Right lobe of liver (tissue), 4 donors: Measurements from ENCODE around the gene ATP11B.

Source experiments
- POLR2A ChIP-seq: fragments of 450-650 bp; IDR thresholded peaks from one replicate; pipeline ENCODE4 v1.6.1; 2017; ENCODE audit warnings: antibody characterized with exemption, mild to moderate bottlenecking
- TF ChIP-seq, protein P1 (sequence below), 4 donors: fragments of 200-600 bp in 3 of 4; fragments of 450-650 bp in 1 of 4; IDR thresholded peaks; one replicate each; pipeline versions ENCODE4 v1.5.1 to v1.8.0; 2016 to 2022; ENCODE audit warnings: antibody characterized with exemption in 4 of 4, mild to moderate bottlenecking in 2 of 4
- donor health status: DM: no; HTN: no; CAD: no.
- donor health status: DM: no; HTN: no; CAD: no.
- donor health status: DM: no; HTN: yes; CAD: no.

DNA sequence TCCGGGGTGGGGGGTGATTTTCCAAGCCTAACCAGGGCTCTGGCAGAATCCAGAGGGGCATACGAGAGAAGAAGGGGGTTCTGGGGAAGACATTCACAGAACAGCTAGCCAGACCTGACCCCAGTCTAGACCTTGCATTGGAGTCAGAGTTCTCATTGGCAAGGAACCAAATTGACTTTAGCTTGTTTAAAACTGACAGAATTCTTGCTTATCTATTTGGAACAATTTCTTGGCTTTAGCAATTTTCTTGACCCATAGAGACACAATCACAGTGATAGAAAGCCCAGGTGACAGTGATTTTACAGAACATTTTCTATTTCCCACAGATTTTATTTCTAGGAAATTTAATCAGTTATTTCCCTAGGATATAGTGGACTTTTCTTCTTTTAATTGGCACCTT, 23.6 kb upstream of the ATP11B start:
- TF ChIP-seq, protein P1, sequence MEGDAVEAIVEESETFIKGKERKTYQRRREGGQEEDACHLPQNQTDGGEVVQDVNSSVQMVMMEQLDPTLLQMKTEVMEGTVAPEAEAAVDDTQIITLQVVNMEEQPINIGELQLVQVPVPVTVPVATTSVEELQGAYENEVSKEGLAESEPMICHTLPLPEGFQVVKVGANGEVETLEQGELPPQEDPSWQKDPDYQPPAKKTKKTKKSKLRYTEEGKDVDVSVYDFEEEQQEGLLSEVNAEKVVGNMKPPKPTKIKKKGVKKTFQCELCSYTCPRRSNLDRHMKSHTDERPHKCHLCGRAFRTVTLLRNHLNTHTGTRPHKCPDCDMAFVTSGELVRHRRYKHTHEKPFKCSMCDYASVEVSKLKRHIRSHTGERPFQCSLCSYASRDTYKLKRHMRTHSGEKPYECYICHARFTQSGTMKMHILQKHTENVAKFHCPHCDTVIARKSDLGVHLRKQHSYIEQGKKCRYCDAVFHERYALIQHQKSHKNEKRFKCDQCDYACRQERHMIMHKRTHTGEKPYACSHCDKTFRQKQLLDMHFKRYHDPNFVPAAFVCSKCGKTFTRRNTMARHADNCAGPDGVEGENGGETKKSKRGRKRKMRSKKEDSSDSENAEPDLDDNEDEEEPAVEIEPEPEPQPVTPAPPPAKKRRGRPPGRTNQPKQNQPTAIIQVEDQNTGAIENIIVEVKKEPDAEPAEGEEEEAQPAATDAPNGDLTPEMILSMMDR (IDR thresholded peaks at IDR 0.05), result no peak
- TF ChIP-seq POLR2A, result no peak
